SK-N-SH treated with all-trans-retinoic acid at 6 μM for 48 hours (cell line): ENCODE results near the gene ICE1.

Experiments
- BACH2 ChIP-seq: fragments of 250-450 bp; sonication (Bioruptor Pico); IDR thresholded peaks from 2 replicates; pipeline ENCODE4 v1.9.0; 2021; ENCODE audit warnings: mild to moderate bottlenecking, borderline replicate concordance
- RARB ChIP-seq: fragments of 250-450 bp; sonication (Bioruptor Pico); IDR thresholded peaks from 2 replicates; pipeline ENCODE4 v1.8.0; 2021; ENCODE audit warnings: mild to moderate bottlenecking, moderate library complexity
- TCF4 ChIP-seq: fragments of 250-450 bp; sonication (Bioruptor Pico); IDR thresholded peaks from 2 replicates; pipeline ENCODE4 v1.8.0; 2021; ENCODE audit warnings: mild to moderate bottlenecking, moderate library complexity, borderline replicate concordance
- ZC3H10 ChIP-seq: fragments of 250-450 bp; sonication (Bioruptor Pico); IDR thresholded peaks from 2 replicates; pipeline ENCODE4 v1.5.1; 2021; ENCODE audit warnings: mild to moderate bottlenecking, moderate library complexity
- ZFP30 ChIP-seq: fragments of 450-650 bp; formaldehyde crosslinking; IDR thresholded peaks from 2 replicates; pipeline ENCODE4 v1.5.0; 2022; ENCODE audit warnings: mild to moderate bottlenecking, moderate library complexity
- TF ChIP-seq, protein P1 (sequence below): fragments of 250-450 bp; sonication (Bioruptor Pico); IDR thresholded peaks from 2 replicates; pipeline ENCODE4 v1.8.0; 2020; ENCODE audit warnings: mild to moderate bottlenecking, moderate library complexity, borderline replicate concordance

DNA sequence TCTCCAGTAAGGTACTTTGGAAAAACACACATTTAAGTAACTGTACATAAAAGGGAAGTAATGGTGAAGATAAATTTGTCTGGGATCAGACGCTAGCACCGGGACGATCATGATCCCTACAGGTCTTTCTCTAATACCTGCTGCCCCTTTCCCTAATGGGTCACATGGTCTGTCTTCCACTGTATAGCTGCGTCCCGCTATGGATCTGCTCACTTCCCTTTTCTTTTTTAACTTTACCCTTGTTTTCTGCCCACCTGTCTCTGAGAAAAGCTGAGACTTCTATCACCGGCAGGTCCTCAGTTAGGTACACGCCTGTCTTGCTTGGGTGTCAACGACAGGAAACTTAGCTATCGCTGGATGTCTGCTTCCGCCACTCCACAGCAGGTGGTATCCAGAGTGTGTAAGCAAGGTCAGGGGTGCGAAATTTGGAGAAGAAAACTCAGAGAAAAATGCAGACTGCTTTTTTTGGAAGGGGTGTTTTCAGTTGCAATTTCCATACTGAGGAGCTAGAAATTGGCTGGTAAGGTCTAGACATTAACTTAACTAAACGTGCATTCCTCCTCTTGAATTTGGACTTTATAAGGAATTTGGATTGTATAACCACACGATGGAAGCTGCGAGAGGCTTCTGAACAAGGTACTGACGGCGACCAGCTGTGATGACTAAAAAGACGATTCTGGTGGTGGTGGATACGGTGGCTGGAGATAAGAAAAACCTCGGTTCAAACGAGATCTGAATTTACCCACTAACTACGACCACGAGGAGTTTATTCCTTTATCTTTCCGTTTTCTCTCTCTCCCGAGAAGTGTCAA lies 1.1 kb upstream of the ICE1 start:
- TF ChIP-seq ZFP30 (CRISPR knock-in tag) (no peak), TCF4 (CRISPR knock-in tag) (no peak), BACH2 (CRISPR knock-in tag) (no peak), RARB (CRISPR knock-in tag) (no peak), ZC3H10 (CRISPR knock-in tag) (no peak)
- TF ChIP-seq, protein P1, sequence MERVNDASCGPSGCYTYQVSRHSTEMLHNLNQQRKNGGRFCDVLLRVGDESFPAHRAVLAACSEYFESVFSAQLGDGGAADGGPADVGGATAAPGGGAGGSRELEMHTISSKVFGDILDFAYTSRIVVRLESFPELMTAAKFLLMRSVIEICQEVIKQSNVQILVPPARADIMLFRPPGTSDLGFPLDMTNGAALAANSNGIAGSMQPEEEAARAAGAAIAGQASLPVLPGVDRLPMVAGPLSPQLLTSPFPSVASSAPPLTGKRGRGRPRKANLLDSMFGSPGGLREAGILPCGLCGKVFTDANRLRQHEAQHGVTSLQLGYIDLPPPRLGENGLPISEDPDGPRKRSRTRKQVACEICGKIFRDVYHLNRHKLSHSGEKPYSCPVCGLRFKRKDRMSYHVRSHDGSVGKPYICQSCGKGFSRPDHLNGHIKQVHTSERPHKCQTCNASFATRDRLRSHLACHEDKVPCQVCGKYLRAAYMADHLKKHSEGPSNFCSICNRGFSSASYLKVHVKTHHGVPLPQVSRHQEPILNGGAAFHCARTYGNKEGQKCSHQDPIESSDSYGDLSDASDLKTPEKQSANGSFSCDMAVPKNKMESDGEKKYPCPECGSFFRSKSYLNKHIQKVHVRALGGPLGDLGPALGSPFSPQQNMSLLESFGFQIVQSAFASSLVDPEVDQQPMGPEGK (CRISPR knock-in tag), result no peak
